Skeletal muscle tissue (tissue), 4 donors: ENCODE data around the gene DDI1. TPM values are rescaled to one million over a fixed set of nuclear protein-coding genes. Genes with fewer than 3 reads are reported as not detected.
A peak's percentile ranks its signal among the peaks of the same experiment; 100 is the strongest.

ENCODE experiments used
- H3K27ac ChIP-seq: one replicate; pipeline ENCODE4 v1.7.0; 2013; ENCODE audit warnings: mild to moderate bottlenecking, low read depth, low read length, inconsistent platforms
- H3K27me3 ChIP-seq, 3 donors: one replicate each; pipeline ENCODE4 v1.7.0; 2013; ENCODE audit warnings: low read length in 3 of 3; ENCODE audit not compliant: control insufficient read depth in 3 of 3, insufficient read depth in 3 of 3
- H3K36me3 ChIP-seq, 3 donors: one replicate each; pipeline ENCODE4 v1.7.0; 2013; ENCODE audit warnings: low read length in 3 of 3; ENCODE audit not compliant: control insufficient read depth in 3 of 3, insufficient read depth in 3 of 3
- H3K4me1 ChIP-seq, 3 donors: one replicate each; pipeline ENCODE4 v1.7.0; 2013; ENCODE audit warnings: low read length in 3 of 3, mild to moderate bottlenecking in 3 of 3; ENCODE audit not compliant: control insufficient read depth in 3 of 3, insufficient read depth in 3 of 3
- H3K4me3 ChIP-seq, 3 donors: one replicate each; pipeline ENCODE4 v1.7.0; 2013; ENCODE audit warnings: low read length in 3 of 3
- H3K9ac ChIP-seq, 3 donors: one replicate each; pipeline ENCODE4 v1.7.0; 2013; ENCODE audit warnings: low read length in 3 of 3, mild to moderate bottlenecking in 3 of 3, moderate library complexity in 2 of 3, low read depth in 1 of 3
- H3K9me3 ChIP-seq, 3 donors: one replicate each; pipeline ENCODE4 v1.7.0; 2013; ENCODE audit warnings: low read length in 3 of 3; ENCODE audit not compliant: control insufficient read depth in 3 of 3
- total RNA-seq: library from RNA; depleted of rRNA; stranded (reverse); fragments of >200 nt; gene quantifications from one replicate; pipeline ENCODE4 v1.2.3, GENCODE V29; 2014
- donor health status: Osteomylitis.

The DDI1 gene
- total RNA-seq: not detected

GRCh38 chr11:104036588-104036987, at the start of gene DDI1:
Gene DDI1, plus strand, starts transcription at chr11:104036640. Its CDS starts 183 bp downstream, at chr11:104036823.
- H3K36me3 ChIP-seq: no peaks in the 10 kb centered on the region
- no peak within 1 kb of the TSS for H3K9ac ChIP-seq
- no peak within 1 kb of the TSS for H3K4me3 ChIP-seq
- H3K27ac ChIP-seq: no peak within 1 kb of the TSS
- no peaks in the 10 kb centered on the region for H3K27me3 ChIP-seq
- no peaks in the 10 kb centered on the region for H3K4me1 ChIP-seq
- H3K9me3 ChIP-seq: no peaks in the 10 kb centered on the region

GRCh38 chr11:103987629-103988594, 48.5 kb upstream of the DDI1 start:
- Histone ChIP-seq H3K36me3 (no peaks in the 10 kb centered on the region), H3K9ac (no peak overlapping the region), H3K4me3 (no peak overlapping the region), H3K4me1 (no peaks in the 10 kb centered on the region), H3K9me3 (no peaks in the 10 kb centered on the region), H3K27ac (no peak overlapping the region), H3K27me3 (no peaks in the 10 kb centered on the region)

DNA sequence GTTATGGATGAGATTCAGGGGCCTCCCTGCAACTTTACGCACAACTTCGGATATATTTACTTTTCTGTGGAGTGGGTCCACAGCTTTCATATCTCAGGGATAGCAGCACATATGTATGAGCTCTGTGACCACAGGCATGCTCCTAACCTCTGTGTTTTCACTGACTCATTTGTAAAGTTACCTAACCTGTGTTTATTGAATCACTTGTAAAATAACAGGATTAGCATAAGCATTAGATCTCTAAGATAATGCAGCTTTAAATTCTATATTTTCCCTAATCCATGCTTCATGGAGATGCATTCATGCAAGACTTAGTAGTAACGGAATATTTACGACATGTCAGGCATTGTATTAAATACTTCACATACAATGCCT, 47.9 kb upstream of the DDI1 start:
- Histone ChIP-seq H3K9ac (no peak overlapping the region), H3K4me1 (no peaks in the 10 kb centered on the region), H3K9me3 (no peaks in the 10 kb centered on the region), H3K36me3 (no peaks in the 10 kb centered on the region), H3K27me3 (no peaks in the 10 kb centered on the region), H3K4me3 (no peak overlapping the region), H3K27ac (no peak overlapping the region)

GRCh38 chr11:103993507-103993906, 42.9 kb upstream of the DDI1 start:
- H3K36me3 ChIP-seq: no peaks in the 10 kb centered on the region
- H3K9ac ChIP-seq: no peak overlapping the region
- no peak overlapping the region for H3K27ac ChIP-seq
- no peaks in the 10 kb centered on the region for H3K9me3 ChIP-seq
- no peaks in the 10 kb centered on the region for H3K27me3 ChIP-seq
- H3K4me1 ChIP-seq: no peaks in the 10 kb centered on the region
- H3K4me3 ChIP-seq: no peak overlapping the region

DNA sequence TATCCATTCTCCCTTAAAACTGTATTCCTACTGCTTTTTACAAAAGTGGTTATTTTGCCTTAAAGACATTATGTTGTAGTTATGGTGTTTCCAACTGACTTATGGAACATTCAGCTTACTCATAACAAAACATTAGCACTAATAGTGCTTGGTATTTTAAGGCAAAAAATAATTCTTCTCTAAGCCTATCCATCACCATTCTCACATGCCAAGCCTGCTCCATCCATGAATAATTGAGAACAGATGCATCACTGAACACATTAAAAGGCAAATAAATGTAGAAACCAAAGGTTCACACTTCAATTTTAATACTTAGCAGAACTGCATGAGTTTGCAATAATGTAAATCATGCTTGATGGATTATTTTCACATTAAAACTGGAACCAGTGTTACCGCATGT, 42.3 kb upstream of the DDI1 start:
- H3K4me1 ChIP-seq: no peaks in the 10 kb centered on the region
- no peaks in the 10 kb centered on the region for H3K36me3 ChIP-seq
- no peak overlapping the region for H3K4me3 ChIP-seq
- H3K9ac ChIP-seq: no peak overlapping the region
- H3K9me3 ChIP-seq: no peaks in the 10 kb centered on the region
- no peak overlapping the region for H3K27ac ChIP-seq
- no peaks in the 10 kb centered on the region for H3K27me3 ChIP-seq

DNA sequence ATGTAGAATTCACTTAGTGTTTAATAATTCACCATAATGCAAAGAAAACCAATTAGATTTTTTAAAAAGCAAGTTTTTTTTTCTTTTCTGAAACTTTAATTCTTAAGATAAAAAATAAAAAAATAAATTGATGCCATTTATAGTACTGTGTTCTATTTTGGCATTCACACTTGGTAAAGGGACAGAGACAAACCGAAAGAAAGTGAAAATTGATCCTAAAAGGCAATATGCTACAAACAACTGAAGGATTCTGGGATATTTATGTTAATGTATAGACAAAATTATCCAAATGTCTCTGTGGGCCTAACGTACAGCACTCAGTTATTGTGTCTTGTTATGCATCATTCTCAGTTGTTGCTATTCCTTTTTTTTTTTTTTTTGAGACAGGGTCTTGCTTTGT, 41.9 kb upstream of the DDI1 start:
- no peaks in the 10 kb centered on the region for H3K27me3 ChIP-seq
- no peaks in the 10 kb centered on the region for H3K9me3 ChIP-seq
- no peak overlapping the region for H3K9ac ChIP-seq
- H3K36me3 ChIP-seq: no peaks in the 10 kb centered on the region
- no peak overlapping the region for H3K4me3 ChIP-seq
- no peaks in the 10 kb centered on the region for H3K4me1 ChIP-seq
- no peak overlapping the region for H3K27ac ChIP-seq

DNA sequence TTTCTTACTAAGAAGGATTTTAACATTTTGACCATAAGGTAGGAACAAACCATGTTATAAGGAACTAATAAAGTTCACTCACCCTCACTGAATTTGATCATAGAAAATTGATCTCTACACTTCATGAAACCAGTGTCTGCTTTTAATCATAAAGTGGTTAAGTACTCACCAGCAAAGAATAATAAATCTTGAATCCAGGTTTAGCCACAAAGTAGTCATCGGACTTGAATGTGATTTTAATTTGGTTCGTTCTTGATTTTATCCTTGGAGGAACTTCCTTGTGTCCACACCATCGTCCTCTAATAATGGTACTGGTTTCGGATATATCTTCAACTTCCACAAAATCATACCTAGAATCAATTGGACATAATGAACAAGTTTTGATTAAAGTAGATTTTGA, 40.5 kb upstream of the DDI1 start:
- no peak overlapping the region for H3K27ac ChIP-seq

DNA sequence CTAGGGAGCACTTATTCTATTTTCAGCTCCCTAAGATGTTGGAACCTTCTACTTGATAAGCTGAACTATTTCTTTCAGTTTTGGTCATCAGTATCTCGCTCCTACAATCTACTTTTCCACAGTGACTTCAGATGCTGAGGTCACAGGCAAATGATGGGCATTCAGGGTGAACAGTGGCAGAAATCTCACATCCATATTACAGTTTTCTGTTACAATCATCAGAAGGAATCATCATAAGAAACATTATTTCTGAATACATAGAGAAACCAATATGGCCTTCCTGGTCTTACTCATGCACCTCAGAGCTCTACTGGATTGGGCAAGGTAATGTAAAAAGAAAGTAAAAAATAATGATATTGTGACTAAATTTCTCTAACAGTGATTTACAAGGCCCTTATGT, 39.4 kb upstream of the DDI1 start:
- no peak overlapping the region for H3K4me3 ChIP-seq
- no peaks in the 10 kb centered on the region for H3K4me1 ChIP-seq
- H3K36me3 ChIP-seq: no peaks in the 10 kb centered on the region
- no peaks in the 10 kb centered on the region for H3K9me3 ChIP-seq
- no peaks in the 10 kb centered on the region for H3K27me3 ChIP-seq
- H3K27ac ChIP-seq: no peak overlapping the region
- H3K9ac ChIP-seq: no peak overlapping the region

More for the DNA sequence above, 40.5 kb upstream of the DDI1 start:
- Histone ChIP-seq H3K9ac (no peak overlapping the region), H3K27me3 (no peaks in the 10 kb centered on the region), H3K4me1 (no peaks in the 10 kb centered on the region), H3K4me3 (no peak overlapping the region), H3K9me3 (no peaks in the 10 kb centered on the region), H3K36me3 (no peaks in the 10 kb centered on the region)

- H3K27ac ChIP-seq: no peak overlapping the region
- H3K9ac ChIP-seq: no peak overlapping the region
- no peaks in the 10 kb centered on the region for H3K4me1 ChIP-seq
- H3K4me3 ChIP-seq: no peak overlapping the region
- no peaks in the 10 kb centered on the region for H3K27me3 ChIP-seq
- no peaks in the 10 kb centered on the region for H3K9me3 ChIP-seq
- H3K36me3 ChIP-seq: no peaks in the 10 kb centered on the region
These were observed 37.5 kb upstream of the DDI1 start for GRCh38 chr11:103998826-103999508.

DNA sequence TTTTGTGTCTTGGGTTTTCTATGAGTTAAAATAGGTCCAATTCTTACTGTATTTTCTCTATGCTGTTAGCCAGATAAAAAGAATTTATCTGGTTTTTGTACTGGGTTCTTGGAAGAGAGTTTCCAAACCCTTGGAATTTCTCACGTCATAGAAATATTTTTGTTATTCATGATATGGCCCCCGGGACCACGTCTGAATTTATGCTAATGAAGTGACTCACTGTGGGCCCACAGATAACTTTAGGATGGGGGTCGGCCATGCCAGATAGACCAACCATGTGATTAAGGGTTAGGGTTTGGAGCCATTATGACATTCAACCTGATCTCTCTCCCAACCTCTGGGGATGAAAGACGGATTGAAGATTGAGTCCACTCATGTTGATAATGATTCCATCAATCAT, 35.6 kb upstream of the DDI1 start:
- Histone ChIP-seq H3K4me1 (no peaks in the 10 kb centered on the region), H3K9ac (no peak overlapping the region), H3K36me3 (no peaks in the 10 kb centered on the region), H3K4me3 (no peak overlapping the region), H3K9me3 (no peaks in the 10 kb centered on the region), H3K27ac (peak overlapping the region; percentile 31), H3K27me3 (no peaks in the 10 kb centered on the region)
